ENCODE measurements around the gene FLNB. TPM values are rescaled to one million over a fixed set of nuclear protein-coding genes. Genes with fewer than 3 reads are reported as not detected.
"Not testable (repeated sequence)": the region's sequence is repeated elsewhere in the genome, so short reads cannot be mapped to it uniquely, and the experiment has no call there.

The FLNB gene
- total RNA-seq, 1 experiment from 2014 or later = 47.5 TPM

DNA sequence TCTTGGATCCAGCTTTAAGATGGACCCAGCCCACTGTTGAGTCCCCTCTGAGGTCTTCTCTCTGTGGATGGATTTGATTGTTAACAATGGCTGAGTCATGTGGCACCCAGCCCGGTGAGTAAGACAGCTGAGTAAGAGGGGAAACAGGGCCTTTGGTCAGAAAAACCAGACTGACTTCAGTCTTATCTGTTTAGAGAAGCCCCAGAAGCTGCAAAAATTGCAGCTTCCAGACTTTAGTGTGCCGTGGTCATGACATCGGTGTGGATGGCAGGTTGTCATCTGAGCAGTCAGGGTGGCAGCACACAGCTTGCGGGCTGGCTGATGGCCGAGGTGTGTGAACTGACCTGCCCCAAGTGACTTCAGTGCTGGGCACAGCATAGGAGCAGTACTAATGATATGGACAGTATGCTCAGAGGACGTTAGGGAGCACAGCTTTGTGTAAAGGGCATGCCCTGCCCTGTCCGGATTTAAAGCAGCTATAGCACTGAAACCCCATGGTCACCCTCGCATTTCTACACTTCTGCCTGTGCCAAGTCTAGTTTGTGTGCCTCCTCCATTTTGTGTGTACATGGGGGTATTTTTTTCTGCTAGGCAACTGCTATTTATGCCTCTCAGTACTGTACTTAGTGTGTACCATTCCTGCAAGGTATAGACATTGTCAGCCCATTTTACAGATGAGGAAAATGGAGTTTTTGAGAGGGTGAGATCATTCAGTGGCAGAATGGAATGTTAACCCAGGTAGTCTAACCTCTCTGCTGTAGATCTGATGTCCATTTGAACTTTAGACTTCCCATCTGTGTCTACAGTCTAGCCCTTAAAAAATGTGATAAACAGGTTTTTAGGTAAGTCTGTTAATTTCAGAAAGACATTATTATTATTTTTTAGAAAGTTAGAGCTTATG, 44.4 kb downstream of the FLNB start:
- DNase-seq (ENCODE audit: low read depth) = peak; percentile 96

GRCh38 chr3:58054652-58055051, 46.4 kb downstream of the FLNB start:
- DNase-seq (ENCODE audit: low read depth) = no peak

- no peak for DNase-seq (ENCODE audit: low read depth)
These were observed 47.1 kb downstream of the FLNB start for GRCh38 chr3:58055314-58055713.

- not testable (repeated sequence) for DNase-seq (ENCODE audit: low read depth)
These were observed 47.7 kb downstream of the FLNB start for GRCh38 chr3:58055891-58056290.

DNA sequence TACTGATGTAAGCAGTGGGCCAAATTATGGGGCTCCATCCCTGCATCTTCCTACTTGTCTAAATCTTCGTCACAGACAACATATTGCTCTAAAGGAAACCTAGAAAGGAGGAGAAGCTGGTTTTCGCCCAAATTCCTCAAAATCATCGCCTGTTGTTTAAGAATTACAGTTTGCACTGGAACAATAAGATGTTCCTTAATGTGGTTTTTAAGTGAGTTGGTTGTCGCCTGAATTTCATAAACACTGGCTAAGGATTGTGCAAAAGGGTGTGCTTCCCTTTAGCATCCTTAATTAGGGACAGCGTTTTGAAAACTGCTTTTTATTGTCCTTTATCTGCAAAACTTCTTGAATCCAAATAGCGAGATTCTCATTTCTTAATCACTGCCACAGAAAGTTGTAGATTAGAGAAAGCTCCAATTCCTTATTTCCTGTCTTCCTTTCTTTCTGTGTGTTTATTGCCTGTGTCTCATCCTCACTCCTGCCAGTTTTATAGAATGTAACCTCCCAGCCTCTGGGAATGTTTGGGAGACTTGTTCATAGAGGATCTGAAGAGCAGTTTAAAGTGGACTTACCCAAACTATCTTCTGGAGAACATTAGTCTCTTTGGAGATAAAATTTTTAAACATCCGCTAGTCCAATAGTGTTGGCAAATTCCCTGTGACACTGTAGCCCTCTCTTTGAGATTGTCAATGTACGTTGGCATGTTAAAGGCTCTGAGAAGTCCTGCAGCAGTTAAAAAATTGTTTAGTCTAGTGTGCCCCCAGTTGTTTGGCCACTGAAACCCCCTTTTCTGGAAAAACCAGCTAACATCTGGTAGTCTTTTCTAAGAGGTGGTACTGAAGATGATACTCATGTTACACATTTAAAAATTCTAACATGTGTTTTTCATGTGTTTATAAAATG, 50.4 kb downstream of the FLNB start:
- DNase-seq (ENCODE audit: low read depth) = peak; percentile 54

- DNase-seq (ENCODE audit: low read depth) = peak; percentile 90
These were observed 51.4 kb downstream of the FLNB start for GRCh38 chr3:58059349-58060321.

- no peak for DNase-seq (ENCODE audit: low read depth)
These were observed 54.2 kb downstream of the FLNB start for GRCh38 chr3:58062472-58062871.

- peak; percentile 53 for DNase-seq (ENCODE audit: low read depth)
These were observed 55.0 kb downstream of the FLNB start for GRCh38 chr3:58063022-58063815.

DNA sequence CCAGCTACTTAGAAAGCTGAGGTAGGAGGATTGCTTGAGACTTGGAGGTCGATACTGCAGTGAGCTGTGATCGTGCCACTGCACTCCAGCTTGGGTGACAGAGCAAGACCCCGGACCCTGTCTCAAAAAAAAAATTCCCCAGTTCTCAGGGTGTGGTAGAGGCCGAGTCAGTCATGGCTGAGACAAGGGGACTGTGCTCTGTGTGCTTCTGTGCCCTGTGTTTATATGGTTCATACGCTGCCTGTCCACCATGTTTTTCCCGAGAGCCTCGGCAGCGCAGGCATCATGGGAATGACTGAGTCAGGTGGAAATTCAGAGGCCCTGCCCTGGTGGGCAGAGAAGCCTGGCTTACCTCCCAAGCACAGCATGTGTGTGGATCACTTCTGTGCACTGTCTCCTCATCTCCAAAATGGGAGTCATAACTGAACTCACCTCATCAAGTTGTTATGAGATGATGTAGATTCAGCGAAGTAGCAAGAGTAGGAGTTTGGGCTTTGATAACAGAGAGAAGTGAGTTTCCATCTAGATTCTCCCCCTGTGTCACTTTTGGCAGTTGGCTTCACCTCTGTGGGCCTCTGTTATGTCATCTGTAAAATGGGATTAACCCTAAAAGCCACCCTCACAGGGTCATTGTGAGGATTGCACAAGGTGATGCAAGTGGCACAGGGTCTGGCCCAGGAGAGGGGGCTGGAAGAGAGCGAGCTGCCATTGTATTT, 56.9 kb downstream of the FLNB start:
- DNase-seq (ENCODE audit: low read depth) = no peak

DNA sequence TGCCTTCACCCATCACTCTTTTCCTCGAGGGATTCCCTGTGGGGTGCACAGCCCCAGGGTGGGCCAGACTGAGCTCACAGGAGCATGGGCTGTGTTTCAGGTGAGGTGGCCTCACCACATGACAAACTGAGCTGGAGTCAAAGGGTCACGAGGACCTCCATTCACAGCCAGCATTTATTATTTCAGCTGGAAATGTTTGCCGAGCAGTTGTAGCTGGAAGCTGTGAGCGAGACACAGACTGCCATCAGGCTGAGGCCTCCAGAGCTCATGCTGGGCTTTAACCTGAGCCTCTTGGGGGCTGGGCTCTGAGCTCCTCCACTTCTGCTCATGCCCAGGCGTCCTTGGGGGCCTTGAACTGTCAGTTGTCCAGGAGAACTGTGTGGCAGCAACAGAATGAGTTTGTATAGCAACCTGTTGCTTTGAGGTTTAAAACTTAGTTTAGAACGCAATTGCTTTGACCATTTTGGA, 57.5 kb downstream of the FLNB start:
- DNase-seq (ENCODE audit: low read depth) = no peak

DNA sequence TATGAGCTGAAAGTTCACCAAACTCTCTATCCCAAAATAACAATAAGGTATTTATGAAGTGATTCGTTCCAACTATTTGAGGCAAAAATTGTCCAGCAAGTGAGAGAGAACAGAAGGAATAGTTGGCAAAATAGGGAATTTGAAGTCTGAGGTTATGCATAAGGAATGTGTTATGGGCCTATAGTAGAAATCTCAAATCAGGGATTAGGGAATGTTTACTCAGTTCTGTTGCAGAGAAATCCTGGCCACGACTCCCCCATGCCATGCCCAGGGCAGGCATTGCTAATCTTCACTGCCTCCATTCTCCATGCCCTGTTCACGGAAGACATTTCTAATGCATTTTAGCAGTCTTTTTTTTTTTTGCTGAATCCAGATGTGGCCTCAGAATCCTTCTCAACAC, 58.6 kb downstream of the FLNB start:
- DNase-seq (ENCODE audit: low read depth) = peak; percentile 46

GRCh38 chr3:58068122-58068809, 60.0 kb downstream of the FLNB start:
- DNase-seq (ENCODE audit: low read depth) = no peak

DNA sequence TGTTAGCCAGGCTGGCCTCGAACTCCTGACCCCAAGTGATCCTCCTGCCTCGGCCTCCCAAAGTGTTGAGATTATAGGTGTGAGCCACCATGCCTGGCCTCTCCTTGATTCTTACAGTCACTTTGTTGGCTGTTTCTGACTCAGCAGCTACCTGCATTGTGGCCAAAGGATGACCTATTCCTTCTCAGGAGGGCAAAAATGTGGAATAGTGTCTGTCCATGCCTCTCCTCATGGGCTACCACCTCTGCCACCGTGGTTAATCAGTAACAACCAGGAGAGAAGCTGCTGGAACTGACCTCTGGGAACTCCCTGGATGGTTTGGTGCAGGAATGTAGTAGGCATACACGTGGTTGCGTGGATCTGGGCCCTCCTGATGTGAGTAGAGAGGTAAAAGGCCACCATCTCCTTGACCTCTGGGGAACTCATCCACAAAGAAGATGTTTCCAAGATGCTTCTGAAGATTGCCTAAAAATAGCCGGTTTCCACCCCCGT, 63.3 kb downstream of the FLNB start:
- no peak for DNase-seq (ENCODE audit: low read depth)

GRCh38 chr3:58072052-58072762, 64.0 kb downstream of the FLNB start:
- DNase-seq (ENCODE audit: low read depth) = no peak

- DNase-seq (ENCODE audit: low read depth) = no peak
These were observed 64.5 kb downstream of the FLNB start for GRCh38 chr3:58072763-58073130.

GRCh38 chr3:58073301-58074108, 65.3 kb downstream of the FLNB start:
- no peak for DNase-seq (ENCODE audit: low read depth)

- no peak for DNase-seq (ENCODE audit: low read depth)
These were observed 66.0 kb downstream of the FLNB start for GRCh38 chr3:58074116-58074715.
